DND-41 (cell line): Measurements from ENCODE around the gene PARVA.

Source experiments
- CTCF ChIP-seq: IDR thresholded peaks from 2 replicates; pipeline ENCODE4 v1.5.1; 2012; ENCODE audit warnings: borderline replicate concordance, low read length, moderate library complexity, mild to moderate bottlenecking; ENCODE audit not compliant: poor library complexity, severe bottlenecking; ENCODE audit errors: extremely low read depth
- EZH2 ChIP-seq: IDR thresholded peaks from 3 replicates; pipeline ENCODE4 v1.6.1; 2012; ENCODE audit warnings: borderline replicate concordance, low read depth, mild to moderate bottlenecking, moderate library complexity, low read length, inconsistent platforms; ENCODE audit not compliant: severe bottlenecking

- TF ChIP-seq CTCF (no peak), EZH2 (no peak)
Measured at GRCh38 chr11:12451179-12451814, 73.9 kb downstream of the PARVA start.
